Measurements from ENCODE around the gene COX17.

The COX17 gene

DNA sequence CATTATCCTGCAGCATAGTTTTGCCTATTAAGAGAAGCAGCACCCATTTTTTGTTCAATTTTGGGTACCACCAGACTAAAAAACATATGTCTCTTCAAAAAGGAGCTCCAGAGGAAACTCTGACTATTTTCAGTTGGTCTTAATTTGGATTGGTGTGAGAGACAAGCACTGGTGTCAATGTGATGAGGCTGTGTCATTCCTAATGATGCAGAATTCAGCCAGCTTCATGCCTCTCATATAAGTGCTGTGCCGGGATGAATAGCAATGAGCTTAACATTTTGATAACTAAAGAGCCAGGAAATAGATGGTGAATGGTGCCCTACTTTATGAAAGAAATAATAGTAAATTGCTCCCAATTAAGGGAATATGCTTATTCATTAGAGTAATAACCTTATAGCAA, 32.7 kb downstream of the COX17 start:
- Mint-ChIP-seq H3K36me3 (peaks cover 56 to 57% of the 10 kb centered on the region in 2 donors), H3K27ac (no peak overlapping the region), H3K9me3 (peaks cover 0 to 3% of the 10 kb centered on the region in 2 donors), H3K4me3 (no peak overlapping the region), H3K4me1 (peaks cover 9 to 16% of the 10 kb centered on the region in 2 donors), H3K27me3 (no peaks in the 10 kb centered on the region)
- no peak for DNase-seq
- ATAC-seq (replicated peaks), result no peak

DNA sequence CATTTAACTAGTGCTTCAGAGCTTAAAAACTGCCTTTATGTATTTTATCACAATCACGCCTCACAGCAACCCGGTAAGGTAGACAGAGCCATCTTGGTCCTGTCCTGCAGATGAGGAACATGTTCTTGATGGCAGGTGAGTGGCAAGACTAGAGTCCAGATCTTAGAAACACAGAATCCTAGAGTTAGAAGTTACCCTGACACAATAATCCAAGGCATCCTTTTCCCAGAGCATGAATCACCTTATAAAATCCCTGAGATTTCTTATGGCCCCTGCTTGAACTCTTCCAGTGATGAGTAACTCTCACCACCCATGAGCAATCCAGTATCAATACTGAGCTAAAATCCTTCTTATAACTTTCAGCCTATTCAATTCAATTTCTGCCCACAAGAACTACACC, 33.7 kb downstream of the COX17 start:
- Mint-ChIP-seq H3K27ac (no peak overlapping the region), H3K9me3 (peaks cover 0 to 3% of the 10 kb centered on the region in 2 donors), H3K4me1 (peaks cover 18 to 21% of the 10 kb centered on the region in 2 donors), H3K27me3 (no peaks in the 10 kb centered on the region), H3K36me3 (peaks cover 53 to 58% of the 10 kb centered on the region in 2 donors), H3K4me3 (no peak overlapping the region)
- DNase-seq (no peak), ATAC-seq (replicated peaks) (no peak)

DNA sequence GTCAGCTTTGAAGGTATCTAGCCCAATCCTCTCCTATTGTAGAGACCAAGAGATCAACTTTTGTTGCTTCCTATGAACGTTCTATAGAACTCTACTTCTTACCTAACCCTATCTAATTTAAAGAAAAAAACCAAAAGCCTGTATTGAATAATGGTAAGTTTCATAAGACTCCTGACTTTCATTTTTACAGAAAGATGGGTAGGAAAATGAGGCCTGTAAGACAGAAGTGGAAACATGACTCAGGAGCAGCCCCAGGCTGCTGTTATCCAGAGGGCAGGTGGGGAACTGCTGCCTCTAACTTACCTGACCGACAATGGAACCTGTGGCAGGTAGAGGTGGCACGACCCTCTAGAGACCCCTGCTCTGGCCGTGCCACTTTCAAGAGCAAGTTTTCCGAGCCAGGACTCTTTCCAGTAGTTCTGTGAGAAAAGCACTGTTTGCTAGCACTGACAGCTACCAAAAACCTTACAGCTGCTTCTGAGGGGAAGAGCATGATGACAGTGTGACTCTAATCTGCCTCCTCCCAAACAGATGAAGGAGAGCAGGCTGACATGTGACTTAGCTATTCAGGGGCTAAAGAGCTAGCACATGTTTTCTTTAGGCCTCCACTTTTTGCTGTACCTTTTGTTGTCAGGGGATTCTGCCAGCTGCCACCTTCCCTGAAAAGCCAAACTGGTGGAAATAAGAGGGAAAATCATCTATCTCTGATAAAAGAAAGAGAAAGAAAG, 34.3 kb downstream of the COX17 start:
- peaks cover 50 to 56% of the 10 kb centered on the region in 2 donors for H3K36me3 Mint-ChIP-seq
- peaks cover 25 to 27% of the 10 kb centered on the region in 2 donors for H3K4me1 Mint-ChIP-seq
- DNase-seq, result no peak

DNA sequence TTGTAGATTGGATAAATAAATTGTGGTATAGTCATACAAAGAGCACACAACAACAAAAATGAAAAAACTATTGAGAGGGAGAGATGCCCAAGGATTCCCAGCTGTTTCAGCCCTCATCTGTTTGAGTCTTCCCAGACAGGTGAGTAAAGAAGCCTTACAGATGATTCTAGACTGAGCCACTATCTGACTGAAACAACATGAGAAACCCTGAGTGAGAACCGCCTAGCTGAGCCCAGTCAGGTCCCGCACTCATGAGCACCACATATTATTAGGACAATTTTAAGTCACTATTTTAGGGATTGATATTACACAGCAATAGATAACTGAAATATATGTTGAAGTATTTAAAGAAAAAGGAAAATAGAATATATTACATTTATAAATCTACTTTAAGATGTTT, 35.8 kb downstream of the COX17 start:
- Mint-ChIP-seq H3K4me1 (peaks cover 31 to 40% of the 10 kb centered on the region in 2 donors), H3K4me3 (no peak overlapping the region), H3K27me3 (no peaks in the 10 kb centered on the region), H3K9me3 (peaks cover 3 to 5% of the 10 kb centered on the region in 2 donors), H3K27ac (no peak overlapping the region), H3K36me3 (peaks cover 45 to 50% of the 10 kb centered on the region in 2 donors)
- ATAC-seq (replicated peaks) (no peak), DNase-seq (no peak)

More for the DNA sequence above, 34.3 kb downstream of the COX17 start:
- no peak for ATAC-seq (replicated peaks)
- H3K4me3 Mint-ChIP-seq, result no peak overlapping the region
- H3K9me3 Mint-ChIP-seq, result peaks cover 0 to 3% of the 10 kb centered on the region in 2 donors
- H3K27me3 Mint-ChIP-seq, result no peaks in the 10 kb centered on the region
- no peak overlapping the region for H3K27ac Mint-ChIP-seq

DNA sequence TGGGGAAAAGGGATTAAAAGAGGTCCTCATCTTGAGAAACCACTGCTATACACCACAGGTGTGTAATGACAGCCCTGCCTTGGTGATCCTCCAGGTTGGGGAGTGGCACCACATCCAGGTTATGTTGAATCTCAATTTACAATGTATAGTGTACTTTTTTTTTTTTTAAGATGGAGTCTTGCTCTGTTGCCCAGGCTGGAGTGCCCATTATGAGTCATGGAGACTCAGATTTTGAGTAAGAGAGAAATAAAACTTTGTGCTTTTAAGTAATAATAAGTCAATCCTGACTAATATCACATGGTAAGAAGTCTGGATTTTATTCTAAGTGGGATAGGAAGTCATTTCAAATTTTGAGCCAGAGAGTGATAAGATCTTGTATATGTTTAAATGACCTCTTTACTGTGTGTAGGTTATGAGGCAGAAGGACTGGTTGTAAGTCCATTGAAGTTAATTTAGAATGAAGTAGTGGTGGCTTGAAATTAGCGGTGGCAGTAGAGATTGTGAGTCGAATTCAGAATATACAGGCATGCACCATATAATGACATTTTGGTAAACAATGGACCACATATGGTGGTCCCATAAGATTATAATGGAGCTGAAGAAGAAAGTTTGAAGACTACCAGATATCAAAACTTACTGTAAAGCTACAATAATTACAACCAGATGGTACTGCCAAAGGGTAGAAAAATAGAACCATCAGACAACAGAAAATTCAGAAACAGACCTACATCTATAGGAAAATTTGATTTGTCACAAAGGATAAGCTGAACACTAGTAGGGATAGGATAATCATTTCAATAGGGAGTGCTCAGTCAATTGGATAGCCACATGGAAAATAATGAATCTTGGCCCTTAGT, 37.5 kb downstream of the COX17 start:
- peak overlapping the region; percentile 28 to 41 for H3K4me3 Mint-ChIP-seq
- H3K4me1 Mint-ChIP-seq, result peaks cover 30 to 48% of the 10 kb centered on the region in 2 donors
- no peaks in the 10 kb centered on the region for H3K27me3 Mint-ChIP-seq
- peak; percentile 7 to 34 for ATAC-seq (replicated peaks)
- peak overlapping the region; percentile 100 for H3K27ac Mint-ChIP-seq
- H3K36me3 Mint-ChIP-seq, result peaks cover 35 to 40% of the 10 kb centered on the region in 2 donors
- H3K9me3 Mint-ChIP-seq, result peaks cover 3 to 5% of the 10 kb centered on the region in 2 donors
- DNase-seq, result no peak

DNA sequence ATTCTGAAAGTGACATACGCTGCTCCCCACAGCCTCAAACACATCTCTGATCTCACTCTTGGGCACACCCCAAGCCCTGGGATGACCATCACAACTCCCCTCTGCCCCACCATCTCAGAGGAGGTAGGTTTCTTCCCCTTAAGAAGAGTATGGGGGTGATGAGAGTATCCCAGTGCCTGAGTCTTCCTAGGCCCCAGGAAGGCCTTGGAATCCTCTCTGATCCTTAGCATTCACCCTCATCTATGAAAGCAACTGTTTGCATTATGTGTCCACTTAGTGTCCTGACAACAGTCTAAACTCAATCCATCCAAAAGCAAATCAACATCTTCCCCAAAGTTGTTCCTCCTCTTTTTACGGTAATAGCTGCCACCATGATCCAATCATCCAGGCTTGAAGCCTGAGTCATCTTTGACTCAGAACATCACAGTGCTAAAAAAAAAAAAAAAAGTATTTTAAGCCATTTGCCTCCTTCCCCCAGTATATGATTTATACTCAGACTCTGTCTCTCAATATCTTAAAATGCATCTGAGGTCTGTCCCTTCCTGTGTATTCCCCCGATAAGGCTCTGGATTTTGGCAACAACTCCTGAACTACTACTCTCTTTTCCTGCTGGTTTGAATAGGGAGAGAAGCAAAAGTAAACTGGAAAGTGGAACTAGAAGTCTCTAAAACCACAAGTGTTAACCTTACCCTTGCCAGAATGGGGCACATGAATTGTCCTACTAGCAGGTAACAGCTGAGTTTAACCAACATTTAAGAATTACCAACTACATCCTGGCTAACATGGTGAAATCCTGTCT, 39.3 kb downstream of the COX17 start:
- peaks cover 33 to 60% of the 10 kb centered on the region in 2 donors for H3K4me1 Mint-ChIP-seq
- peaks cover 3 to 5% of the 10 kb centered on the region in 2 donors for H3K9me3 Mint-ChIP-seq
- H3K27ac Mint-ChIP-seq, result peak overlapping the region; percentile 100
- peak; percentile 62 to 68 for ATAC-seq (replicated peaks)
- H3K36me3 Mint-ChIP-seq, result peaks cover 30 to 40% of the 10 kb centered on the region in 2 donors
- DNase-seq, result peak; percentile 24
- H3K27me3 Mint-ChIP-seq, result no peaks in the 10 kb centered on the region
- peak overlapping the region; percentile 72 to 77 for H3K4me3 Mint-ChIP-seq

DNA sequence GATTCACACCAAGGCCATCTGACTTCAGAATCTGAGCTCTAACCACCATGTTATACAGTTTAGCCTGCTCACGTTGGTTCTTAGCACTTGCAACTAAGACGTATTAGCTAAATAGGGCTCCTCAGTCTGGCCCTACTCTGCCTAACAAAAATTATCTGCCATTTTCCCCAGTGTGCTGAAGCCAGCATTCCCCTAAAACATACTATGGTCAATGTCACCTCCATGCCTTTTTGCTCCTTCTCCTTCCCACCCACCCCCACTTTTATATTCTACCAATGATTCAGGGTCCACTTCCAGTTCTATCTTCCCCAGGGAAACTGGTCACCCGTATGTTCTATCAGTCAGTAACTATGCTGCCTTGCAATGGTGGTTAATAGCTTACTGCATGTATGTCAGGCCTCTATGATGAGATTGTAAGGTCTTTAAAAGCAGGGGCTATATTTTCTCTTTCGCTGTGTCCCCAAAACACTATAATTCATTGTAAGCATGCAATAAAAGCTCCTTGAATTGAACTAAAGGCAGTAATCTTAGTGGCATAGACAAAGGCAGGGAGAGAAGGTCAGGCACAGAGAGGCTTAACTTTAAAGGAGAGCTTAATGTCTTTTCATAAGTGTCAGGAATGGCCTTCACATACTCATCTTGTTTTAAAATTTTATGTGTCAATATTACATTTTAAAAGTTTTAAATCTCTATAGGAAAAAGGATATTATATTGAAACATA, 40.2 kb downstream of the COX17 start:
- H3K27ac Mint-ChIP-seq, result peak overlapping the region; percentile 65
- no peak overlapping the region for H3K4me3 Mint-ChIP-seq
- peaks cover 3 to 5% of the 10 kb centered on the region in 2 donors for H3K9me3 Mint-ChIP-seq
- no peaks in the 10 kb centered on the region for H3K27me3 Mint-ChIP-seq
- no peak for DNase-seq
- no peak for ATAC-seq (replicated peaks)
- H3K4me1 Mint-ChIP-seq, result peaks cover 34 to 60% of the 10 kb centered on the region in 2 donors
- peaks cover 30 to 35% of the 10 kb centered on the region in 2 donors for H3K36me3 Mint-ChIP-seq

DNA sequence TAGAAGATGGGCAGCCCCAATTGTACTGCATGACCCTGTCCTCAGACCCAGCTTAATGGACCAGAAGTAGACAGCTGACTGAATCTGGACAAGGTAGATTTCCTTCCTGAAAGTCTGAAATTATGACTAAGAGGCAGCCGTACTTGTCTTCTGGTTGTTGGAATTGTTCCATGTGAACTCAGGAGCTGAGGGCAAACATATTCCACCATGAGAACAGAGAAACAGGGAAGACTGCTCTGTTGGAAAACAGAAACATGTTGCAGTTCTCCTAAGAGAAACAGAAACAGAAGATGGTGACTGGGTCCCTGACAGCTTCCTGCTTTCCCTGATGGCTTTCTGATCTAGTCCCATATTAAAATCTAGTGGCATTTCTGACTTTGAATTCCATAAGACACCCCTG, 41.0 kb downstream of the COX17 start:
- peak overlapping the region; percentile 33 for H3K27ac Mint-ChIP-seq
- H3K9me3 Mint-ChIP-seq, result peaks cover 3 to 5% of the 10 kb centered on the region in 2 donors
- DNase-seq (no peak), ATAC-seq (replicated peaks) (no peak)
- peaks cover 34 to 60% of the 10 kb centered on the region in 2 donors for H3K4me1 Mint-ChIP-seq
- H3K4me3 Mint-ChIP-seq, result no peak overlapping the region
- H3K36me3 Mint-ChIP-seq, result peaks cover 25 to 30% of the 10 kb centered on the region in 2 donors
- no peaks in the 10 kb centered on the region for H3K27me3 Mint-ChIP-seq

DNA sequence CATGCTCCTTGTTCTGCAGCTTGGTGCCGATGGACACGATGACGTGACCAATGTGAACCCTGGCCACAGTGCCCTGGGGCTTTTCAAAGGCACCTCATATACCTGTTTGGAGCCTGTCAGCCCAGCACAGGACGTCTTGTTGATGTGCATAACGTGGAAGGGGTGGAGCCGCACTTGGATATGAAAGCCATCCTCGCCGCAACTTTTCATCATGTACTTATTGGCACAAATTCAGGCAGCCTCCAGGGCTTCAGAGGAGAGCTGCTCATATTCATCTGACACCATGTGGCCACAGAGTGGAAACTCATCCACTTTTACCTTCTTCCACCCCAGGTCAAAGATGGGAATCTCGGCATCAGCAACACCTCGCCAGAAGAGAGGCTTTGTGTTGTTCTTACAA, 41.5 kb downstream of the COX17 start:
- no peak overlapping the region for H3K4me3 Mint-ChIP-seq
- DNase-seq (no peak), ATAC-seq (replicated peaks) (no peak)
- peak overlapping the region; percentile 22 for H3K27ac Mint-ChIP-seq
- peaks cover 19 to 25% of the 10 kb centered on the region in 2 donors for H3K36me3 Mint-ChIP-seq
- H3K27me3 Mint-ChIP-seq, result no peaks in the 10 kb centered on the region
- H3K4me1 Mint-ChIP-seq, result peaks cover 37 to 64% of the 10 kb centered on the region in 2 donors
- peaks cover 3 to 5% of the 10 kb centered on the region in 2 donors for H3K9me3 Mint-ChIP-seq

DNA sequence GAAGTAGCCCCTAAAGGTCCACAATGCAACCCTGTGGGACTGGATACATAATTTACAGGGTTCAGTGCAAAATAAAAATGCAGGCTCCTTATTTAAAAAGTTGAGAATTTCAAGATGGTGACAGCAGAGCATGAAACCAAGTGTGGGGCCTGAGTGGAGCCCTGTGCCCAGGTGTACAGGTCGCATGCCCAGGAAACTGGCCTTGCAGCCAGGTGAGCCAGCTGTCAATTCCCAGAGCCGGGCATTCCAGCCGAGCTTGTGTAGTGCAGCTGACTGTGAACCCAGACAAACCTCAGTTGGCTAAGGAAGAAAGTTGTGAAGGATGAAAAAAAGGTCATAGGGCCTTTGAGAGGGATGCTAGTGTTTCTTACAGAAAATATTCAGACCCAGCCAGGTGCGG, 44.4 kb downstream of the COX17 start:
- Mint-ChIP-seq H3K9me3 (peaks cover 1 to 2% of the 10 kb centered on the region in 2 donors), H3K27me3 (no peaks in the 10 kb centered on the region), H3K4me3 (no peak overlapping the region), H3K36me3 (peaks cover 4 to 5% of the 10 kb centered on the region in 2 donors), H3K4me1 (peaks cover 45 to 67% of the 10 kb centered on the region in 2 donors), H3K27ac (peak overlapping the region; percentile 56)
- ATAC-seq (replicated peaks) (no peak), DNase-seq (no peak)

DNA sequence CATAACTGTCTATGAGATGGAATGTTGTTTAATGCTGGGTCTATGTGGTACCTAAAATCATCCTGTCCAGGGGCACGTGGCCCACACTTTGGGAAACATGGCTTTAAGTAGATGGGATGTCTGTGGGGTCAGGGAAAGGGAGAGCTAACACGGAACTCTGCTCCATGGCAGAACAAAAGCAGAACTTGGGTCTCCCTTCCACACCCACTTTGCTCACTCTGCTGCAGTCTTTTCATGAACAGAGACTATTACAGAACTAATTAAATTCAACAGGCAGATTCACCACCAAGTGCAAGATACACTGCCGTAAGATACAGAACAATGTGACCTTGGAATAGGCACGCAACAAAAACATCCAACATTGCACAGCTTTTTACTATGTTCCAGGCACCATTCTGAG, 45.0 kb downstream of the COX17 start:
- Mint-ChIP-seq H3K4me3 (no peak overlapping the region), H3K4me1 (peaks cover 46 to 67% of the 10 kb centered on the region in 2 donors), H3K36me3 (peaks cover 0 to 2% of the 10 kb centered on the region in 2 donors), H3K27ac (no peak overlapping the region), H3K27me3 (no peaks in the 10 kb centered on the region), H3K9me3 (no peaks in the 10 kb centered on the region)
- ATAC-seq (replicated peaks) (no peak), DNase-seq (no peak)

DNA sequence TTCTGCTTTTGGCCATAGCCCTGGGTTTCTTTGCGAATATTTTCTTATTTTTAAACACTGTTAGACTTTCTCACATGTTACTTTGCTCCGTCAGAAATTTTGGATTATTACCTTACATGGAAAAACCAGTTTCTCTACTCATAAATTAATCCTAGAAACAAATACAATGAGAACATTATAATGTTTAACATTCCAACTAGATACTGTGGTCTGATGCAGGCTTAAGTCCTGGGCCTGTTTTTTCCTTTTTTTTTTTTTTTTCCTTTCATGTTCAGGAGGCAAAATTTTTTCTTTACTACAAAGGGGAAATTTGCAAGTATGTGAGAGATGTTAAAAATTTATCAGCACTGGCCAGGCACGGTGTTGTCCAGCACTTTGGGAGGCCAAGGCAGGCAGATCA, 45.7 kb downstream of the COX17 start:
- no peaks in the 10 kb centered on the region for H3K27me3 Mint-ChIP-seq
- ATAC-seq (replicated peaks) (no peak), DNase-seq (no peak)
- H3K9me3 Mint-ChIP-seq, result no peaks in the 10 kb centered on the region
- H3K4me3 Mint-ChIP-seq, result no peak overlapping the region
- no peak overlapping the region for H3K27ac Mint-ChIP-seq
- H3K36me3 Mint-ChIP-seq, result peaks cover under 1 to 2% of the 10 kb centered on the region in 2 donors
- peaks cover 47 to 67% of the 10 kb centered on the region in 2 donors for H3K4me1 Mint-ChIP-seq

DNA sequence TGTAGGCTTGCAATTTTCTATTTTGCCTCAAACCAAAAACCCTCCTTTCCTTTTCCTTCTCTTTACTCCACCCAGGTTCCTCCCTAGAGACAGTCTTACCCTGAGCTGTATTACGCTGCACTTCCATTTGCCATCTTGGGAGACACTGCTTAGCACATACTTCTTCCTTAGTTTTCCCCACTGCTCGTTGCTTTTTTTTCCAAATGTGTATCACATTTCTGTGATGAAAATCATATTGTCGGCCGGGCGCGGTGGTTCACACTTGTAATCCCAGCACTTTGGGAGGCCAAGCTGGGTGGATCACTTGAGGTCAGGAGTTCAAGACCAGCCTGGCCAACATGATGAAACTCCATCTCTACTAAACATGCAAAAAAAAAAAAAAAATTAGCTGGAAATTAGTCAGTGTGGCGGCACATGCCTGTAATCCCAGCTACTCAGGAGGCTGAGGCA, 46.3 kb downstream of the COX17 start:
- ATAC-seq (replicated peaks), result no peak
- H3K4me3 Mint-ChIP-seq, result no peak overlapping the region
- no peaks in the 10 kb centered on the region for H3K27me3 Mint-ChIP-seq
- H3K9me3 Mint-ChIP-seq, result no peaks in the 10 kb centered on the region
- no peak for DNase-seq
- H3K36me3 Mint-ChIP-seq, result peaks cover 2 to 6% of the 10 kb centered on the region in 2 donors
- H3K27ac Mint-ChIP-seq, result no peak overlapping the region
- H3K4me1 Mint-ChIP-seq, result peaks cover 52 to 67% of the 10 kb centered on the region in 2 donors
